HG03097 (cell line): ENCODE data around the gene SP5.
"Not testable (repeated sequence)": the region's sequence is repeated elsewhere in the genome, so short reads cannot be mapped to it uniquely, and the experiment has no call there.

Experiments used
- ATAC-seq: cut with Tn5 transposase; IDR thresholded peaks from one replicate; pipeline ENCODE4 v1.9.1; 2021; ENCODE audit not compliant: unreplicated experiment, low FRiP score

SP5 gene

DNA sequence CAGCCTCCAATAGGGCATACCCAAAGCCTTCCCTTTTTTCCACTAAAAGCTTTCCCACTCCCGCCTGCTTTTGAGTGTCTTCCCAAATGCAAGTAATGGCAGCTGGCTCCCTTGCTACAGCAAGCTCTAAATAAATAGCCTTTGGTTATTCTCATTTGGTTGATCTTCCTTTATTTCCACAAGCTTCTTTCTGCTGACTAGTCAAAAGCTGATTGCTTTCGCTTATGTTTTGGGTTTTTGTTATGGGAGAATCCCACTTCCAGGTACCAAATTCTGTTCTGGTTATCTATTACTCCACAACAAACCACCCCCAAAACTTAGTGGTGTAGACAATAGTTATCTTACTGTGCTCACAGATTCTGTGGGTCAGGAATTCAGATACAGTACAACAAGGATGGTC, 22.3 kb downstream of the SP5 start:
- no peak for ATAC-seq

DNA sequence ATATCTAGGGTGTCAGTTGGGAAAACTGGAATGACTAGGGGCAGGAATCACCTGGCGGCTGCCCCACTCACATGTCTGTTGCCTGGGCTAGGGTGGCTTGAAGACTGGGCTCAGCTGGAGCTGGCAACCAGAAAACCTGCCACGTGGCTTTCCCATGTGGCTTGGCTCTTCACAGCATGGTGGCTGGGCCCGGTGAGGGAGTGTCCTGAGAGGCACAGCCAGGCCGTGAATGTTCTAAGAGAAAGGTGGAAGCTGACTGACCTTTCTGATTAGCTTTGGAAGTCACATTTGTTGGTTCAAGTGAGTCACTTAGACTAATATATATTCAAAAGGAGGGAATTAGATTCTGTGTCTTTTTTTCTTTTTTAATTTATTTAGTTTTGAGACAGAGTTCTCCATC, 22.7 kb downstream of the SP5 start:
- no peak for ATAC-seq

DNA sequence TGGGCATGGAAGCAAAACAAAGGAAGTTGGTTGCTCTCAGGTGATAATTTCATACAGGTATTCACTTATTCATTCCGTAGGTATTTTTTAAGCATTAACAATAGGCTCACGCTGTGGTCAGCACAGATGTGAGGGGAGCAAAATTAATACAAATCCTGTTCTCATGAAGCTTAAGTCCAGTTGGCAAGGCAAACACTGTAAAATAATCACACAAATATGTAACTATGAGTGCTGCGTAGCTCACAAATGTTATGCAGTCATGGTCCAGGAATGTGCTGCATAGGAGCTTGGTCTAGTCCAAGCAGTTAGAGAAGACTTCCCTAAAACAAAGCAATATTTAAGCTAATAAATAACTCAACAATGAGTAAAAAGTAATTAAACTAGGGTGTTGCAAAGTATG, 23.9 kb downstream of the SP5 start:
- no peak for ATAC-seq

DNA sequence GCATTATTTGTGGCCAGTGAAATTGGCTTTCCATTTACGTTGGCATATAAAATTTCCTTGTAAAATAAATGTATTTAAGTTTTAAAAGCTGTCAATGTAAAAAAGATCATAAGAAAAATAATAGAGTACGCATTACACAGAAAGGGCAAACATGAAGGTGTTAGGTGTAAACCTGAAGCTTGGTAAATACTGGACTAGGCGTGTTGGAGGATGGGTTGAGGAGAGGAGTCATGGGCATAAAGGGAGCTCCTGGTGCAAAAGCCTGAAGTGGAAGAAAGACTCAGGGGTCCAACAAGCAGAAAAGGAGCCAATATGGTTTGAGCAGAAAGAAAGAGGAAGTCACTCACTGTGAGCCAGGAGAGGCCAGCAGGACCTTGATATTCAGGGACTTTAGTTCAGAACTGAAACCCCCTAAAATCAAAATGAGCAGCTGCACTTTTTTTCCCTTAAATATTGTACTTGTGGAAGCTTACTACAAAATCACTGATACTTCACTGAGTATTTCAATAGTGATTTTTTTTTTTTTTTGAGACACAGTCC, 24.4 kb downstream of the SP5 start:
- ATAC-seq = no peak

DNA sequence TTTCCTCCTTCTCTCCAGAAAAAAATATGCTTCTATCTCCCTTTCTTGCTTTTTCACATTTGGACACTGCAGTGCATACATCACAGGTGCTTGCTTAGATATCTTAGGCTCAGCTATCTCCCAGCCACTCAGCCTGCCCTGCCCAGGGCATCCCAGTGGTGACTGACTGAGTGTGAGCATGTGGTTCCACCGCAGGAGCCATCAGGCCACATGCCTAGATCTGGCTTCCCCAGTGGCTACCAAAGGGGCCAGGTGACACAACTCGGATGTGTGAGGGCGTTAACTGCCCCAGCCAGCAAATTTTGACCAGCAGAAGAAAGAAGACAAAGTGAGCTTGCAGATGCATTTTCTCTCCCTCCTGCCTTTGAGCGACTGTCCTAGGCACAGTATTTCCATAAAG, 25.5 kb downstream of the SP5 start:
- no peak for ATAC-seq

DNA sequence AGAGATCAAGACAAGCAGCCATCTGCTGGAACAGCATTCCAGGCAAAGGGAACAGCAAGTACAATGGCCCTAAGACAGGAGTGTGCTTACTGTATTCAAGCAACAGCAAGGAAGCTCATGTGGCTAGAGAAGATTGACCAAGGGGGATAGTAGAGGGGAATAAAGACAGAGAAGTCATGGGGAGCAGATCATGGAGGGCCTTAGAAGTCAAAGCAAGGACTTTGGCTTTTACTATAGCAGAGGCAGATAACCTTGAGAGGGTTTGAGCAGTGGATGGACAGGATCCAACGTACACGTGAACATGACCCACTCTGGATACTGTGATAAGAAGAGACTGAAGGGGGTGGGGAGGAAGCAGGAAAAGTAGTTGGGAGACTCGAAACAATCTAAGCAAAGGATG, 26.9 kb downstream of the SP5 start:
- ATAC-seq = no peak

DNA sequence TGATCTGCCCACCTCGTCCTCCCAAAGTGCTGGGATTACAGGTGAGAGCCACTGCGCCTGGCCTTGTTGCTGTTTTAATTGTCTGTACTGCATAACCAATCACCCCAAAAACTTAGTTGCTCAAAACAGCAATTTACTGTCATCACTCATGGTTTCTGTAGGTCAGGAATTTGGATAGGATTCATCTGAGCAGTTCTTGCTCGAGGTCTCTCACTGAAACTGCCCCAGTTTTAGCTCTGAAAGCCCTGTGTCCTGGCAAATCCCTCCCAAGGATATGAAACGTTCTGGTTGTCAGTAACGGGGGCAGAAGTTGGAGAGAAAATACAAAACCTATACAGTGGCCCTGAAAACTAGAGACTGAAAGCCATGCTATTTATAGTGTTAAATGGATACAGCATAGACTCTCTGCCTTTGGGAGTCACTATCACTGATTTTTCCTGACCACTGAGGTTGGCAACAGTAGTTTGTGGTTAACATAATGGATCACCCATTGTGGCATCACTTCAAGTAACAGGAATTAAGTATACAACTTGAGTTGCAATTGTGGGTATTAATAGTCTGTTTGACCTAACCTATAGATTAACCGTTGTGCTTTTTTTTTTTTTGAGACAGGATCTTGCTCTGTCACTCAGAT, 27.9 kb downstream of the SP5 start:
- ATAC-seq = no peak

DNA sequence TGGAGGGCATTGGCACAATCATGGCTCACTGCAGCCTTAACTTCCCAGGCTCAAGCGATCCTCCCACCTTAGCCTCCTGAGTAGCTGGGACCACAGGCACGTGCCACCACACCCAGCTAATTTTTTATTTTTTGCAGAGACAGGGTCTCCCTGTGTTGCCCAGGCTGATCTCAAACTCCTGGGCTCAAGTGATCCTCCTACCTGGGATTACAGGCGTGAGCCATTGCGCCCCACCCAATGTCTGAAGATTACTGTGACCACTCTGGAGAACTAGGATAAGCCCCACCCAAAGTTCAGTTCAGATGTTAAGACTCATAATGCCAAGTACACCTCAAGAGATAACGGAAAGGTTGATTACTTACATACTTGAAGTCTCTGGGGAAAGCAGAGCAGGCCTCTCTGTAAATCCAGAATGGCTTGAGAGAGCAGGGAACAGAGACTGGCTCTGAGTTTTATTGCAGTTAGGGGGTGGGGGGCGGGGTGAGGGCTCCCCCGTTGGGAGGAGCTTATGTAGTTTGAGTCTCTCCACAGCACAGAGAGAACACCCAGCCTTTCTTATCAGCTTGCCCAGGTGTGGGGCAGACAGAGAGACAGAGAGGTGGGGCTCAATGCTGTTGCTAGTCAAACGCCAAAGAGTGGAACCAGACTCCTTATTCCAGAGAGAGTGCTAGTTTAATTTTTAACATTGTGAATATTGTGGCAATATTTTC, 28.5 kb downstream of the SP5 start:
- no peak for ATAC-seq

DNA sequence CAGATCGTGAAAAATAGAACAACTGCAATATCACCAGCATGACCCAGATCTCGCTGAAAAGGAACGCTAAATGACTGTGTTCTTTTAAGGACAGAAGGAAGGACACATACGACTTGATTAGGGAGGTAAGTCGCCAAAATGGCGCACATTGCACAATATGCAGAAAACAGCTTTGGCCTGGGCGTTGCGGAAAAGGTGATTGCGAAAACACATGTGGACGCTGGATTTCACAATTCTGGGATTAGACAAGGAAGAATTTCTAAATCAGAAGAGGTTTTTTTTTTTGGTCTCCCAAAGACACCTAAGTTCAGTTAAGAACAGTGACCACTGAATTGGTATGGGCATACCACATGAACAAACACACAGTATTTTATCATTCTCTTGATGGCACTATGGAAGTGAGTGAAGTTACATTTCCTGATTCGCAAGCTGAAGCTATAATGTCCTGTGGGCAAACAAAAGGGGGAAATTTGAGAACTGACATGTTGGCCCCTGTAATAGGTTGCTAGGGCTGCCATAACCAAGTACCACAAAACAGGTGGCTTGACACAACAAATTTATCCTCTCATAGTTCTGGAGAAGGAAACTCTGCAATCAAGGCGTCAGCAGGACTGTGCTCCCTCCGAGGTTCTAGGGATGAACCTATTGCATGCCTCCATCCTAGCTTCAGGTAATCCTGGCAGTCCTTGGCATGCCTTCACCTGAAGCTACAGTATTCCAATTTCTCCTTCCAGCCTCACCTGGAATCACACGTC, 29.3 kb downstream of the SP5 start:
- no peak for ATAC-seq

DNA sequence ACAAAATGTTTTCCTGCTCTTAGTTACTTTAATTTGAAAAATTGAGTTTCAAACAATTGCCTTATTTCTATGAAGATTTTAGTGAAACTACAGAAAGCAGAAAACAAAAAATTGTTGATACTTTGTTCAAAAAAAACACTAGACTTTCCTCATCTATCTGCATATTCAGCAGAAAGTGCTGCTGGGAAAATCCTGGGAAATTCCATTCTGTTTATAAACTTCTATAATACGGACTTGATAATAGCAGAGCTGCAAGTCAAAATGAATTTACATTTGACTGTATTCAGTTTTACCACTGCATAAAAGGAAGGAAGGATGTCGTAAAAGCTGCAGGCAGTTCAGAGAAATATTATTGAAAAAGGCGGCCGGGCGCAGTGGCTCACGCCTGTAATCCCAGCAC, 30.2 kb downstream of the SP5 start:
- ATAC-seq = no peak

DNA sequence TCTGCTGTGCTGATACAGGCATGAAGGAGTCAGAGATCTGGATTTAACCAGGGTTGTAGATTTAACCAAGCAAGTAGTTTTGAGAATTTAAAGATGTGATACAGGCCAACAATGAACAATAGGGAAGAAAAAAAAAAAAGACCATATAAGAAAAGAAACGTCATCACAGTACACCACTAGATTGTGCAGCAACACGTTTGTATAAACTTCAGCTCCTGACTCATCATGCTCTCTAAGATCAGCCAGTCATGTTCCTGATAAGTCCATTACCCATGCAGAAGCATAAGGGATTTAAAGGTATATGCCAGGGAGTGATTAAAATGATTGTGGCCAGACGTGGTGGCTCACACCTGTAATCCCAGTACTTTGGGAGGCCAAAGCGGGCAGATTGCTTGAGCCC, 32.8 kb downstream of the SP5 start:
- ATAC-seq = no peak

DNA sequence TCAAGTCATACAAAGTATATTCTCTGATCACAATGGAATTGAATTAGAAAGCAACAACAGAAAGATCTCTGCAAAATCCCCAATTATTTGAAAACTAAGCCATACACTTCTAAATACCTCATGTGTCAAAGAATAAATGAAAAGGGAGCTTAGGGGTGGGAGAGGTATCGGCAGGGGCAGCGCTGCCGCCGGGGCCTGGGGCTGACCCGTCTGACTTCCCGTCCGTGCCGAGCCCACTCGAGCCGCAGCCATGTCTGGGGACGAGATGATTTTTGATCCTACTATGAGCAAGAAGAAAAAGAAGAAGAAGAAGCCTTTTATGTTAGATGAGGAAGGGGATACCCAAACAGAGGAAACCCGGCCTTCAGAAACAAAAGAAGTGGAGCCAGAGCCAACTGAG, 36.4 kb downstream of the SP5 start:
- ATAC-seq = not testable (repeated sequence)

DNA sequence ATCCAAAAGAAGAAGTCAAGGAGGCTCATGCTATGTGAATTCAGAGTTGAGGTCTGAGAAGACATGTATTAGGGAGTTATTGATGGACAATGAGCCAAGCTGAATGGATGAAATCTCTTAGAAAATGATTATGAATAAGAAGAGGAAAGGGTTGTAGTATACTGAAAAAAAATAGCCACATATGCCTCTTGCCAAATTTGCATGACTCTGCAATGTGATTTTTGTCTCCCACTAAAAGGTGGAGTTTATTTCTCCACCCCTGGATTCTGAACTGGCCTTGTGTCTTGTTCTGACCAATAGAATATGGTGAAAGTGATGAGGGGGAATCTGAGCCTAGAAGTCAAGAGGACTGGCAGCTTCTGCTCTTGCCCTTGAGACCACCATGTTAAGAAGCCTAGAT, 46.4 kb downstream of the SP5 start:
- ATAC-seq = no peak

DNA sequence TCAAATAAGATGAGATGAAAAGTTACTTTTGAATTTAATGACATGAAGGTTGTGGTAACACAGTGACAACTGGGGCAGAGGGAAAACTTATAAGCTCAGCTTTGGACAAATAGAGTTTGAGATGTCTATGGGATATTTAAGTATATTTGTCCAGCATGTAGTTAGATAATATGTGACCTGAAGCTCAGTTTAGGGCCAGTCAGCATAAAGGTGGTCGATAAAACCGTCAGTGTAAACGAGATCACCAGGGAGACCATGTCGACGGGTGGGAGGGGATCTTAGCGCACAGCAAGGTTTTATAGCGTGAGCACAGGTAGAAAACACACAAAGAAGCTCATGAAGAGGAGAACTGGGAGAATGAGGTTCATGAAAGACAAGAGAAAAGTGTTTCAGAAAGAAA, 47.6 kb downstream of the SP5 start:
- ATAC-seq = no peak

DNA sequence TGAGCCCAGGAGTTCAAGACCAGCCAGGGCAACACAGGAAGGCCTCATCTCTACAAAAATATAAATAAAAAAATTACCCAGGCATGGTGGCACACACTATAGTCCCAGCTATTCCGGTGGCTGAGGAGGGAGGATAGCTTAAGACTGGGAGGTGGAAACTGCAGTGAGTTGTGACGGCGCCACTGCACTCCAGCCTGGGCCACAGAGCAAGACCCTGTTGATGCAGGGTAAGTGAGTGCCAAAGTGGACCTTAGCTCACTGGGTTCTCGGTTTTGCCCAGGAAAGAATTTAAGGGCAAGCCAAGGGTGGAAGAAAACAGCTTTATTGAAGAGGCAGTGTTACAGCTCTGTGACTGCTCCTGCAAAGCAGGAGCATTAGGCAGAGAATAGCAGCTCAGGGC, 48.1 kb downstream of the SP5 start:
- ATAC-seq = no peak

DNA sequence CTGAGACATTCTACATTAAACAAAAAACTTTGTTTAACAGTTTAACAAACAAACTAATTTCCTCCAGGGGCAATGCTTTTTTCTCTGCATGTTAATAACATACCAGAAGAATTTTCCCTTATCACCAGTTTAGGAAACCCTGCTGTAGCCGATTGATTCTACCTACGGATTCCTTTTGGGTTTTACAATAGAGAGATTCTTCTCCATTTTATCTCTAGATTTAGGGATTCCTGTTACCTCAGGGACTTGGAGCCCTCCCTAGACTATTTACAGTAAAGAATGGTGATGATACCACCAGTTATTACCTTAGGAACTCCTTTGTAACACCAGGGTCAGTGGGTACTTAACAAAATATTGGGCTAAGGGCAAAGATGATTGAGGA, 49.7 kb downstream of the SP5 start:
- ATAC-seq = no peak

DNA sequence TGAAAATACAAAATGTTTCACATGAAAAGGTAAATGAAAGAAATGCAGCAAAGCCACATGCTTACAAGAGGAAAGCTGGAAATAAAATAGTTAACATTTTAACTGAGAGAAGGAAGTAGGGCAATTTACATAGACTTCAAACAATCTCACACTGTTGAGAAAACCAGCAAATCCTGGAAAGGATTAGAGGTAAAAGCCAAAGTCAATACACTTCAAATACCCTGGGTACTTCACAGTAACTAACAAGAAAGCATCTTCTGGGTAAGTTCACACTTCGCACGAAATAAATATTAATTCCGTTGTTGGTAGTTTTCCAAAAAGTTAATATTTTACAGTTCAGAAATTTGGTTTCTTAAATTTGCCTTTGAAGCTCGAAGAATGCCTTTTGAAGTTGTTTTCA, 51.6 kb downstream of the SP5 start:
- no peak for ATAC-seq
